Mucosa of descending colon (tissue), 3 donors: ENCODE data around the gene MANEA. TPM values are rescaled to one million over a fixed set of nuclear protein-coding genes. Genes with fewer than 3 reads are reported as not detected.

Source experiments
- ATAC-seq: fragments of 200-7000 bp; cut with Tn5 transposase; one replicate; pipeline ENCODE4 v1.9.1; 2020; ENCODE audit warnings: mild to moderate bottlenecking, moderate library complexity
- DNase-seq, 3 donors: peaks; one replicate each; pipeline ENCODE4 v3.0.0-alpha.2; 2020
- H3K36me3 ChIP-seq: fragments of 200-600 bp; one replicate; pipeline ENCODE4 v1.8.0; 2021; ENCODE audit warnings: low read depth, mild to moderate bottlenecking
- H3K4me1 ChIP-seq: fragments of 200-600 bp; one replicate; pipeline ENCODE4 v1.8.0; 2021; ENCODE audit warnings: low read depth, mild to moderate bottlenecking
- H3K4me3 ChIP-seq: fragments of 200-600 bp; one replicate; pipeline ENCODE4 v1.8.0; 2021; ENCODE audit warnings: mild to moderate bottlenecking
- H3K9me3 ChIP-seq: fragments of 200-600 bp; one replicate; pipeline ENCODE4 v1.8.0; 2021; ENCODE audit warnings: mild to moderate bottlenecking
- CTCF ChIP-seq: fragments of 200-600 bp; IDR thresholded peaks from one replicate; pipeline ENCODE4 v1.8.0; 2022; ENCODE audit warnings: antibody characterized with exemption, mild to moderate bottlenecking
- intact Hi-C, 2 donors: fragments of 100-400 bp; cut with DNase I in 1 of 2; cut with micrococcal nuclease in 1 of 2; formaldehyde crosslinking; loops; one replicate each; pipeline versions ENCODE4 v1.11.0 to v1.11.1; 2022; cut with DNase I, micrococcal nuclease
- total RNA-seq, 3 donors: library from RNA; stranded (reverse); fragmentation: NEBNext Ultra II Directional in 2 of 3; extraction: Animal tissue kit (Norgen Biotek cat#: 25700) in 2 of 3; gene quantifications; one replicate each; pipeline versions ENCODE4 v1.2.1 to v1.2.4, GENCODE V29; 2021 to 2023
- donor health status: DM: no; HTN: no; CAD: no; lungs with moderate emphysema.
- donor health status: DM: no; HTN: no; CAD: no.
- donor health status: DM: no; HTN: yes; CAD: no.

MANEA gene
- total RNA-seq, 3 donors from 2014 or later, result 4.8 to 8.7 (median 5.7) TPM

GRCh38 chr6:95545226-95545625, 32.1 kb upstream of the MANEA start:
- H3K9me3 ChIP-seq, result no peaks in the 10 kb centered on the region
- intact Hi-C loops, result no loop called here
- H3K36me3 ChIP-seq, result no peaks in the 10 kb centered on the region
- TF ChIP-seq CTCF, result no peak
- DNase-seq (no peak), ATAC-seq (no peak)
- no peaks in the 10 kb centered on the region for H3K4me1 ChIP-seq
- no peak overlapping the region for H3K4me3 ChIP-seq

DNA sequence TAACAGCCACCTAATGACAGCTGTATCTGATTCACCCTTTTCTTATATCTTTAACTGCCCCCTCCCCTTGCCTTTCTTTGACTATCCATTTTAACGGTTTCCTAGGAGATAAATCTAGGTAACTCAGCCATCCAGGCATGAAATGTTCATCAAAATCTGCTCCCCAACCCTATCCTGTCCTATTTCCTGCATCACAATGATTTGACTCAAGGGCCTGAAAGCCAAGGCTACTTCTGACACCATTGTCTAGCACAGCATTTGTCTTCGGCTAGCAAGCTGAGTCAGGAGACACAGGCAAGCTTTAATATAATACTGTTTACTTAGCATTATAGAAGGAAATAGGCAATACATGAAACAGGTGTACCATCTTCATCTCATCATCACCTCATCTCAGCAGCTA, 31.6 kb upstream of the MANEA start:
- no peaks in the 10 kb centered on the region for H3K9me3 ChIP-seq
- no peak for TF ChIP-seq CTCF
- no peaks in the 10 kb centered on the region for H3K4me1 ChIP-seq
- no peak overlapping the region for H3K4me3 ChIP-seq
- ATAC-seq, result no peak
- intact Hi-C loops, result no loop called here
- no peak for DNase-seq
- no peaks in the 10 kb centered on the region for H3K36me3 ChIP-seq

DNA sequence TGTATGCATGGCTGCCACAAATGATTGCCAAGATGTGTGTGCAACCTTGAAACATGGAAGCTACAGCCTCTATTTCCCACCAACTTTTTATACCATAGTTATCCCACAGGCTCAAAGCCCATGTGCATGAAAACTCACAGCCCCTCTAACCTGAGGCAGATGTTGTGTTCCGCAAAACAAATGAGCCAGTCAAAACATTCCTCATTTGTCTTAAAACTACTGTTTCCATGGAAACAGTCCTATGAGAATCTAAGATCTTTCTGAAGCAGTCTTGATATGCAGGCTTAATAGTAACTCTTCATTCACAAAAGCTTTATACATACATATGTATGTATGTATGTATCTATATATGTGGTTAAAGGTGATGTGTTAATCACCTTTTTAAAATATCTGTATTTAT, 31.2 kb upstream of the MANEA start:
- H3K4me1 ChIP-seq, result no peaks in the 10 kb centered on the region
- intact Hi-C loops, result no loop called here
- DNase-seq, result no peak
- H3K4me3 ChIP-seq, result no peak overlapping the region
- ATAC-seq, result no peak
- H3K36me3 ChIP-seq, result no peaks in the 10 kb centered on the region
- no peak for TF ChIP-seq CTCF
- H3K9me3 ChIP-seq, result no peaks in the 10 kb centered on the region

GRCh38 chr6:95547043-95547442, 30.3 kb upstream of the MANEA start:
- DNase-seq (no peak), ATAC-seq (no peak)
- H3K9me3 ChIP-seq, result no peaks in the 10 kb centered on the region
- no peaks in the 10 kb centered on the region for H3K36me3 ChIP-seq
- H3K4me3 ChIP-seq, result no peak overlapping the region
- no peak for TF ChIP-seq CTCF
- intact Hi-C loops, result no loop called here
- H3K4me1 ChIP-seq, result no peaks in the 10 kb centered on the region

- no peaks in the 10 kb centered on the region for H3K4me1 ChIP-seq
- intact Hi-C loops, result no loop called here
- no peak for TF ChIP-seq CTCF
- ATAC-seq (no peak), DNase-seq (no peak)
- H3K4me3 ChIP-seq, result no peak overlapping the region
- no peaks in the 10 kb centered on the region for H3K36me3 ChIP-seq
- H3K9me3 ChIP-seq, result no peaks in the 10 kb centered on the region
Measured at GRCh38 chr6:95548188-95548786, 29.0 kb upstream of the MANEA start.
